Right lobe of liver (tissue), 4 donors: Measurements from ENCODE around the gene KRTCAP2.

ENCODE experiments used
- POLR2A ChIP-seq: fragments of 450-650 bp; IDR thresholded peaks from one replicate; pipeline ENCODE4 v1.6.1; 2017; ENCODE audit warnings: antibody characterized with exemption, mild to moderate bottlenecking
- TF ChIP-seq, protein P1 (sequence below), 4 donors: fragments of 200-600 bp in 3 of 4; fragments of 450-650 bp in 1 of 4; IDR thresholded peaks; one replicate each; pipeline versions ENCODE4 v1.5.1 to v1.8.0; 2016 to 2022; ENCODE audit warnings: antibody characterized with exemption in 4 of 4, mild to moderate bottlenecking in 2 of 4
- donor health status: DM: no; HTN: no; CAD: no.
- donor health status: DM: no; HTN: no; CAD: no.
- donor health status: DM: no; HTN: yes; CAD: no.

DNA sequence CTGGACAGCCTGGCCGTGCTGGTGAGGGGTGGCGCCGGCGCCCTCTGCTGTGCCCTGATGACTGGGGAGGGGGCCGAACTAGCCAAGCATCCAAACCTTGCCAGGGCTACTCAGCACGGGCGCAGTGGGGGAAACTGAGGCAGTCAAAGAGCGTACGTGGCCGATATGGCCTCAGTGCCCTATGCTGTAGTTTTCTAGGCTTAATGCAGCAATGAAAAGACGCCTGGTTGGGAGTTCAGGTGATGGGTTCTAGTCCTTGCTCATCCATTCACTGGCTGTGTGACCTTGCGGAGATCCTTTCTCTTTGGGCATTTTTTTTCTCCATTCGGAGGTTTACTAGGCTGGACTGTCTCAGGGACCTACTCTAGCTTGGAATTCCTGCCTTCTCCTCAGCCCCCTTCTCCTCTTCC is 36.2 kb upstream of the KRTCAP2 start:
- TF ChIP-seq, protein P1, sequence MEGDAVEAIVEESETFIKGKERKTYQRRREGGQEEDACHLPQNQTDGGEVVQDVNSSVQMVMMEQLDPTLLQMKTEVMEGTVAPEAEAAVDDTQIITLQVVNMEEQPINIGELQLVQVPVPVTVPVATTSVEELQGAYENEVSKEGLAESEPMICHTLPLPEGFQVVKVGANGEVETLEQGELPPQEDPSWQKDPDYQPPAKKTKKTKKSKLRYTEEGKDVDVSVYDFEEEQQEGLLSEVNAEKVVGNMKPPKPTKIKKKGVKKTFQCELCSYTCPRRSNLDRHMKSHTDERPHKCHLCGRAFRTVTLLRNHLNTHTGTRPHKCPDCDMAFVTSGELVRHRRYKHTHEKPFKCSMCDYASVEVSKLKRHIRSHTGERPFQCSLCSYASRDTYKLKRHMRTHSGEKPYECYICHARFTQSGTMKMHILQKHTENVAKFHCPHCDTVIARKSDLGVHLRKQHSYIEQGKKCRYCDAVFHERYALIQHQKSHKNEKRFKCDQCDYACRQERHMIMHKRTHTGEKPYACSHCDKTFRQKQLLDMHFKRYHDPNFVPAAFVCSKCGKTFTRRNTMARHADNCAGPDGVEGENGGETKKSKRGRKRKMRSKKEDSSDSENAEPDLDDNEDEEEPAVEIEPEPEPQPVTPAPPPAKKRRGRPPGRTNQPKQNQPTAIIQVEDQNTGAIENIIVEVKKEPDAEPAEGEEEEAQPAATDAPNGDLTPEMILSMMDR (IDR thresholded peaks at IDR 0.05), result no peak
- TF ChIP-seq POLR2A, result no peak
